ENCODE data around the gene MYMK.

Gene MYMK

DNA sequence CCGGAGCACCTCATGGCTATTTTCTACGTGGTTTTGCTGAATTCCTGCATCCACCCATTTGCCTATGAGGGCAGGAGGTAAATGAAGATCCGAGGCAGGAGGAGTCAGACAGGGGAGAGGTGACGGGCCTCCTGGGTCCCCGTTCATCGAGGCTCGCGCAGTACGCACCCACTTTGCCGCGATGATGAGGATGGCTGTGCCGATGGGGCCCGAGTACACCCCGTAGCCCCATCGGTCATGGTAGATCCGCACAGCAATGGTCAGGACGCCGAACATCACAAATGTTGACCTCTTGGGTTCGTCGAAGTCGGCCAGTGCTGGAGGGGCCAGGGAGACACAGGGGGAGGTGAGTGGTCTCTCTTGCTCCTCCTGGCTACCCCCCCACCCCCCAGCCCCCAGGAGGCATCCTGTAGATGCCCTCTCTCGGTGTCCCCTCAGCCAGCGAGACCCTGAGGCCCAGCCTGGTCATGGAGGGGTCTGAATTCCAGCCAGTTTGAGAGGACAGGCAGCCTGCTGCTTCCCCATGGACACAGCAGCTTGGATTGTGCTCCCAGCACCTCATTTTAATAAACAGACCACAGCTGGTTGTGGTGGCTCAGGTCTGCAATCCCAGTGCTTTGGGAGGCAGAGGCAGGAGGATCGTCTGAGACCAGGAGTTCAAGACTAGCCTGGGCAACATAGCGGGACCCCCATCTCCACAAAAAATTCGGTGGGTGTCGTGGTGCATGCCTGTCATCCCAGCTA lies 5.9 kb downstream of the MYMK start:
- DNase-seq (ENCODE audit: low read depth in 2 of 2), result no peak

DNA sequence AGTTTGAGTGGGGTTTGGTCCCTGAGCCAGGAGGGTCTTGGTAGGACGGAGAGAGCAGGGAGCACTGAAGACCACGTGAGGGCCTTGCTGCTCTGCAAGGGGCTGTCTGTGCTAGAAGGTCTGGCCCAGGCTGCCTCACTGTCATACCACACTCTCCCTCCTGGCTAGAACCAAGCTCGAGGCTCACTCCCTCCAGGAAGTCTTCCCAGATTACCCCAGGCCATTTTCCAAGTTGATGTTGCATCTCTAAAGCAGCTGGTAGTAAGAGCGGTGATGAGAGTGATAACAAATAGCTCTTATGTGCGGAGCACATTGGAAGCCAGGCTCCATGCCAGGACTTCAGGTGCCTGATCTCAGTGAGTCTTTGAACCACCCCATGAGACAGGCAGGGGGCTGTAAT lies 6.6 kb downstream of the MYMK start:
- no peak for DNase-seq (ENCODE audit: low read depth in 2 of 2)

DNA sequence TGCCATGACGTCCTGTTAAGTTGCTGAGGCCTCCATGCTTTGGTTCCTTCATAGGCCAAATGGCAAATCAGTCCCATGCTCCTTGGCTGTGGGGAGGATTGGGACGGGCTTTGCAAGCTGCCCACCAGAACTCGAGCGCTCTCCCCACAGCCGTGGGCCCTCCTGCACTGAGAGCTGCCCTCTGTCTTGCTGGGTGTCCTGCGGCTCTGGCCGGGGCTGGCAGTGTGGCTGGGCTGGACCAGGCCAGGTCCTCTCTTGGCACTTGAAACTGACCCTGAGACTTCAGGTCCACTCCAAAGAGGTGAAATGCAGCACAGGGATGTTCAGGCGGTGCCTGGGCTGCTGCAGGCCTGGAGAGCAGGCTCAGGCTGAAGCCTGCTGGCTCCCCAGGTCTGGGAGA lies 7.0 kb downstream of the MYMK start:
- DNase-seq (ENCODE audit: low read depth in 2 of 2), result no peak

DNA sequence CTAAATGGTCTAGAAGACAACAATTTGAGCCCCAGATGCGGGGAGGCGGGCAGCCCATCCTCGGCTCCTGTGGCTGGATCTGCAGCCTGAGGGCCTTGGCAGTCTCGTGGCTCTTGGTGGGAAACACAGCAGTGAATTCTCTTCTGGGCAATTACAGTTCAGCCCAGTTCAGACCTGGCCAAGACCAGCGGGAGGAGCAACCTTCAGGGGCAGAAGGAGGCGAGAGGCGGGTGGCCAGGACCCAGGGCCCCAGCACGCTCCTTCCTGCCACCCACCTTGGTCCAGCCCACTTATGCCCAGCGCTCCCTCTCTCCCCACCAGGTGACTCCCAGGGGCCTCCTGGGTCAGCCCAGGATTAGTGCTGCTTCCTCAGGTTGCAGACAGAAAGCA lies 7.8 kb downstream of the MYMK start:
- no peak for DNase-seq (ENCODE audit: low read depth in 2 of 2)

DNA sequence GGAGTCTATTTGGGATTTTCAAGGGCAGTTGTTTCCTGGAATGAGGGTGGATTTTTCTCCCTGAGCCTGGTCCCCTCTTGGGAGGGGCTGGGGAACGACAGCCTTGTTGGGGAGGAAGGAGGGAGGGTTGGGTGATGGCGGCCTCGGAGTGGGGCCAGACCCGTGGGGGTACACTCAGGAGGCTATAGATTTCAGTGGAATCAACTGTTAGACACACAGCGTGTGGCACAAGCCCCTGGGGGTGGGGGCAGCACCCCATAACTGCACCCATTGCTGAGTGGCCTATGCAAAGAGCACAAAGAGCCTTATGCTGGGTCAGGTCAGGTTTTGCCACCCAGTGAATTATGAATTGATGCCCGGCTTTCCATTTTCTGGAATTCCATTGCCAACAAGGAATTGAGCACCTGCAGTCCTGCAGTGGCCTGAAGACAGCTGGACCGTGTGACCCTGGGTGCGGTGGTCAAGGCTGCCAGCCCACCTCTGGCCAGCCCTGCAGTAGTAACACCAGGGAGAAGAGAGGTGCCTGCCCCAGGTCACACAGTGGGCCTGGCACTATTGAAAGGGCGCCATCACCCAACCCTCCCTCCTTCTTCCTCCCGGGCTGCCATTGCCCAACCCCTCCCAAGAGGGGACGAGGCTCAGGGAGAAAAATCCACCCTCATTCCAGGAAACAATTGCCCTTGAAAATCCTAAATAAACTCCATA lies 8.4 kb downstream of the MYMK start:
- no peak for DNase-seq (ENCODE audit: low read depth in 2 of 2)

DNA sequence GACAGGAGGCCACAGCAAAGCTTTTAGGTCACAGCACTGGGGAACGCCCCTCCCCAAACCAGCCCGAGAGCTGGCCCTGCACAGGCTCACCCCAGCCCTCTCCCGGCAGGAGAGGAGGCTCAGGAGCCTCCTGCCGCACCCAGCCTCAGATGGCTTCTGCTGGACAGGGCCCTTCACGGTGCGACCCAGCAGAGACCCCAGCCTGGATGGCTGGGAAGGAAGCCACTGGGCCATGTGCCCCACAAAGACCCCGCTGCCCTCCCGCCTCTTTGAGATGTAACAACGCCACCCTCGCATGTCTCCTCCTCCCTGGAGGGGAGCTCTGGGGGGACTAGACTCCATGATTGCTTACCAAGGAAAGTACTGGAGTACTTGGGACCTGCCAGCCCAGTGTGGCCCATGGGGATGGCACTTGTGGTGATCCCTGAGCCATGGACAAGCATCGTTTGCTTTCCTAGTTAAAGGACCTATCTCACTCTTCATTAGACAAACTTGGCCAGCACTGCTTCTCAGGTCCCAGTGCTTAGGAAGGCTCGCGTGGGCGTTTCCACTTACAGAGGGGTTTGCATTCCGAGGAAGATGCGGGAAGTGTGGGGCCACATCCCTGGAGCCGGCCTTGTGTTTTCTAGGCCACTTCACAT lies 9.0 kb downstream of the MYMK start:
- no peak for DNase-seq (ENCODE audit: low read depth in 2 of 2)

DNA sequence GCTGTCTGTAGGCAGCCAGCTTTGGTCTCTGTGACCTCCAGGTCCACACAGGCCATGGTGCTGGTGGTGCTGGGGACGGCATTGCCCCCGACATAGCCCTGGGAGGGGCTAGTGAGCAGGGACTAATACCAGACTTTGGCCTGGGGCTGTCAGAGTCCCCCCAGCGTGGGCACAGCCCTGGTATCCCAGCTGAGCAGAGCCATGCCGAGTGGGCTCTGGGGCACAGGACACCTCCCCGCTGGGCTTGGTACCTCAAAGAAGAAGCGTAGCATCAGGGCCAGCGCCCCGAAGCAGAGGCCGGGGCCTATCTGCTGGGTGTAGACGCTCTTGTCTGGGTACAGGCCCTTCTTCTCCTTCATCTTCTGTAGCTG lies 9.5 kb downstream of the MYMK start:
- no peak for DNase-seq (ENCODE audit: low read depth in 2 of 2)

DNA sequence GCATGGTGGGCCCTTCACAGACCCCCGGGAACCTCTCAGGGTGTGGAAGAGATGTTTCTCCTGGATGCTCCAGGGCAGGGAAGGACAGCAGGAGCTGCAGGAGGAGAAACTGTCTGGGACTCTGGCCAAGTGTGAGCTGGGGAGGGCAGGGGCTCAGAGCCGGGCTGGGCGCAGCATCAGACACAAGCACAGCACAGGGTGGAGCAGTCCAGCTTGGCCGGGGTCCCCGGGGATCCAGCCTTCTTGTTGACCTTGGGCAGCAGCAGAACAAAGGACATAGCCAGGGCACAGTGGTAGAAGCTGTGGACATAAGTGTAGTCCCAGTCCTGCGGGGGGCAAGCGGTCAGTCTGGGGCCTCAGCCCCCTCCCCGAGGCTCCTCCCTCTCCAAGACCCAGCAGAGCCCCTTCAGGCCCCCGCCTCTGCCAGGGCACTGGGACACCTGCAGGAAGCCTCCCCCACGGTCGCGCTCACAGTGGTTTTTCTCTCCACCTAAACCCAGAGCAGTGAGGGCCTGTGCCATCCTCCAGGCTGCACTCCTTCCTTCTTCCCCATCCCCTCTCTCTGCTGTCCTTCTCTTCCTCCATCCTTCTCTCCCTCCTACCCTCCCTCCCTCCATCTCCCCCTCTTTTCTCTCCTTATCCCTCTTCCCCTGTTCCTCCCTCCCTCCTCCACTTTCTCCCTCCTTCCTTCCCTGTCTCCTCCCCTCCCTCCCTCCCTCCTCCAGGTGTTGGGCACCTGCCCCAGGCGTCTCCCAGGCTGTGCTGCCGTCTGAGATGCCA lies 10.1 kb downstream of the MYMK start:
- DNase-seq (ENCODE audit: low read depth in 2 of 2), result no peak

DNA sequence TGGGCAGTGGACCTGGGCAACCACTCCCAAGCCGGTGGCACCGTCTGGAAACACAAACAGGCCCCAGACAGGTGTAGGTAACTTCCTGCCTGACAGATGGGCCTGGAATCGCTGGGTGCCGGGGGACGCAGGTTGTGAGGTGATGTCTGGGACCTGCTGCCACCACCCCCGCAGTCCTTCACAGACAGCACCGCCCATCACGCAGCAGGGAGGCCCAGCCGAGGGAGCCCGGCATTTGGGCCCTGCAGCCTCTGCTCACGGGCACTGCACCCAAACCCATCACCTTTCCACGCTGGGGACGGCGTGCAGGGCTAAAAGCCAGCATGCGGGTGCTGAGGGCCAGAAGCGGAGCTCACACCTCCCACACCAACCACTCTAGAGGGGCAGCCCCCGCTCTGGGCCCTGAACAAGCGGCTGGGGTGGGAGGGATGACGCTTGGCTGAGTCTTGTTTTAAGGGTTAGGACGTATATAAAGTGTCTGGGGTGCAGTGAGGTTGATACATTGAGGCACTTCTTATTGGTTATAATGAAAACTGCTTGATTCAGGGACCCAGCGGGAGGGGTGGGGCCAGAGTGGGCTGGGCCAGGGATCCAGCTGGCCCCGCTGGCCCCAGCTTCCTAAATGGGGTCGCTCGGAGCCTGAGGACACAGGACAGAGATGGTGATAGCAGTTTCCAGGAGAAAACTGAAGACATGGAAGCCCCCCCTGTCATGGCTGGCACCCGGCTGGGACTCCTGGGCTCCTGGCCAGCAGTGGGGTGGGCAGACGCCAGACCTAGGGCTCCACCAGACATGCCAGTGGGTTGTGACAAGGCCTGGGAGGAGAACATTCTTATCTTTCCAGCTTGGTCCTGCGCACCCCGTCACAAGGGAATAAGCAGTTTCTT lies 11.3 kb downstream of the MYMK start:
- no peak for DNase-seq (ENCODE audit: low read depth in 2 of 2)

DNA sequence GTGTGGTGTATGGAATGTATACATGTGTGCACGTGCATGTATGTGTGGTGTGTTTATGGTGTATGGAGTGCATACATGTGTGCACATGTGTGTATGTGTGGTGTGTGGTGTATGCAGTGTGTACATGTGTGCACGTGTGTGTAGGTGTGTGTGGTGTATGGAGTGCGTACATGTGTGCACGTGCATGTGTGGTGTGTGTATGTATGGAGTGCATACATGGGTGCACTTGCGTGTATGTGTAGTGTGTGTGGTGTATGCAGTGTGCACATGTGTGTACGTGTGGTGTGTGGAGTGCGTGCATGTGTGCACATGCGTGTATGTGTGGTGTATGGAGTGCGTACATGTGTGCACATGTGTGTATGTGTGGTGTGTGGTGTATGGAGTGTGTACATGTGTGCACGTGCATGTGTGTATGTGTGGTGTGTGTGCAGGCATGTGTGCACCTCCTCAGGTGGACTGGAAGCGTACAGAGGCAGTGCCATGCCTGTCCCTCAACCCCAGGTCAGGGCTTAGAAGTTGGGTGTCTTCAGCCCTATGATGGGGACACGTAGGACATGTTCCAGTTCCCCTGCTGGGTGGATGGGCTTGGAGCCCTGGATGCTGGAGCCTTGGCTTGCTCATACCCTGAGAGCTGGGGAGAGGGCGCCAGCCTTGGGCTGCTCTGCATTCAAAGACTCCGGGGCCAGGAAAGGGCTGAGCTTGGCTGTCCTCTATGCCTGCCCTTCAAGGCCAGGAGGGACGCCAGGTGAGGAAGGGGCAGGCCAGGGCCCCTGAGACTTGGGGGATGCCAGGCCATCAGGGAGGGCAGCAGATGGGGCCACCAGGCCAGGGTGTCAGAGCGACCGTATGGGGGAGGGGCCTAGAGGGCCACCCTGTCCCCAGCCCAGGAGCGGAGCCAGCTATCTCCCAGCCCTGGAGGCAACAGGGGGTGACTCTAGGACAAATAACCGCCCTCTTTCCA lies 12.2 kb downstream of the MYMK start:
- no peak for DNase-seq (ENCODE audit: low read depth in 2 of 2)

DNA sequence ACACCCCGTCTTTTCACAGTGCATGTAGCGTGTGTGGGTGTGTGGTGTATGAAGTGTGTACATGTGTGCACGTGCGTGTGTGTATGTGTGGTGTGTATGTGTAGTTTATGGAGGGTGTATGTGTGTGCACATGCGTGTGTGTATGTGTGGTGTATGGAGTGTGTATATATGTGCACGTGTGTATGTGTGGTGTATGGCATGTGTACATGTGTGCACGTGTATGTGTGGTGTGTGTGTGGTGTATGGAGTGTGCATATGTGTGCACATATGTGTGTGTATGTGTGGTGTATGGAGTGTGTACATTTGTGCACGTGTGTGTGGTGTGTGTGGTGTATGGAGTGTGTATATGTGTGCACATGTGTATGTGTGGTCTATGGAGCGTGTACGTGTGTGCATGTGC lies 13.2 kb downstream of the MYMK start:
- DNase-seq (ENCODE audit: low read depth in 2 of 2), result no peak

DNA sequence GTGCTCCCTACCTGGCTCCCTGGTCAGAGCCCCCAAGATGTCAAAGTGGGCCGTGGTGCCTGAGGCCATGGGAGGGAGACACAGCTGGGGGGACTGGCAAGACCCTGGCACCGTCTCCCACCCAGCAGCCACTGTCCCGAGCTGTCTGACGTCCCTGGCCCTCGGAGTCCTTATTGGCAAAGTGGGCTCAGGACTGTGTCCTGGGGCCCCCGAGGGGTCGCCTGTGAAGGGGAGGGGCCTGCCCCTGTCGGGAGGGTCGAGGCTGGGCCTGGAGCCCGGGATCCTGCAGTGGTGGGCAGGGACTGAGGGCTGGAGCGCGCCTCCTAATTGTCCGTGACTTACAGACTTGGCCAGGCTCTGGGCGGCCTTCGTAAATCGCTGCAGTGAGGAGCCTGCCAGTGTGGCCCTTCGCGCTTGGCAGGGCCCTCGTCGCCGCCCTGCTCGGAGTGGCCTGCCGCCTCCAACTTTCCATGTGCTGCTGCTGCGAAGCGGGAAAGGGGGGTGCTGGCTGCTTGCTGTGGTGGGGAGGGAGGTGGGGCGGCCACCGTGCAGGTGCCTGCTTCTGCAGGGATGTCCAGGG lies 13.7 kb downstream of the MYMK start:
- no peak for DNase-seq (ENCODE audit: low read depth in 2 of 2)

DNA sequence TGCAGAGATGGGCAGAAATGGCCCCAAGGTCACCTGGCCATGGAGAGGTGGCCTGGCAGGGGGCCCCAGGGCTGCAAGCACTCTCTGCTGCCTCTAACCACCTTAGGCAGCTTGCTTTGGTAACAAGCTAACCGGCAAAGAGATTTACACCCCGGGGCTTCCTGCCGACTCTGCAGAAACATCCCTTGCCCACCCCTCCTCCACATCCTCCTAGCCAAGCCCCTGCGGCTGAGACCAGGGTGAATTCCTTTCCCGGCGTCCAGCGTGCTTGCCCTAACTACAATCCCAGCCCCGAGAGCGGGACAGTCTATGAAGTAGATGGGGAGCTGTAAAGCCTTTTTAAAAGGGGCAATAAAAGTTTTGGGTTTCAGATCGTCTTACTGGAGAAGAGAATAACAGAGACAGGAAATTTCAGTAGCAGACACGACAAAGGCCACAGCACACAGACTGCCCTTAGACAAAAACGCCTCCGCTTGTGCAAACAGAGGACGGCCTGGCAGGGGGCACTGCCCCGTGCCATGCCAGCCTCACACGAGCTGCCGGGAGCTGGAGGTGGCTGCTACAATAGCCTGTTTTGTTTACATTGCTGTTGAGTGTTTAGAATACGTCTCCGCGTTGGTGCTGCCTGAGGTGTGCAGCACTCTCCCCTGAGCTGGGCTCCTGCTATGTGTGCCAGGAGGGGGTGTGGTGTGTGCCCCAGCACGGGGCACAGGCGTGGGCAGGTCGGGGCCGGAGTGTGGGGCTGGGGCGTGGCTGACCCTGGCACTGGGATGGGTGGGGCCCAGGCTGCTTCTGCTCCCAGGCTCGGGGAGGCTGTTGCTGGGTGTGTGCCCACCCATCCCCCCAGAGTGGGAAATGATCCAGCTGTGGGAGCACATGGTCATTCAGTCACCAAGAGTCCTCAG lies 15.3 kb downstream of the MYMK start:
- no peak for DNase-seq (ENCODE audit: low read depth in 2 of 2)

DNA sequence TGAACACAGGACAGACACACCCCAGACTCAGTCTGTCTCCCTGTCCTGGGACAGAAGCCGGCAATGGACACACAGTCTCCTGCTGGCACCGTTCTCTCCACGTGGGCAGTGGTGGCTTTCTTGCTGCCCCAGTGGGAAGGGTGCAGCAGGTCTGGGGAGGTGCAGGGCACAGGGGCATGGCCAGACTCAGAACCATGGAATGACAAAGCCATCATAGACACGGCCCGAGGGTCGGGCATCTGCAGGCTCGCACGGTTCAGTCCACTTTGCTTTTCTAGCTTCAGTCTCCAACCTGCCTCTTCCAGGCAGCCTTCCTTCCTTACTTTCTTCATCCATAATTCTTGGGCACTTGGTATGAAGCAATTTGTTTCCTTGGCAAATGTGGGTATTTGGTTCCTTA lies 16.7 kb downstream of the MYMK start:
- no peak for DNase-seq (ENCODE audit: low read depth in 2 of 2)

DNA sequence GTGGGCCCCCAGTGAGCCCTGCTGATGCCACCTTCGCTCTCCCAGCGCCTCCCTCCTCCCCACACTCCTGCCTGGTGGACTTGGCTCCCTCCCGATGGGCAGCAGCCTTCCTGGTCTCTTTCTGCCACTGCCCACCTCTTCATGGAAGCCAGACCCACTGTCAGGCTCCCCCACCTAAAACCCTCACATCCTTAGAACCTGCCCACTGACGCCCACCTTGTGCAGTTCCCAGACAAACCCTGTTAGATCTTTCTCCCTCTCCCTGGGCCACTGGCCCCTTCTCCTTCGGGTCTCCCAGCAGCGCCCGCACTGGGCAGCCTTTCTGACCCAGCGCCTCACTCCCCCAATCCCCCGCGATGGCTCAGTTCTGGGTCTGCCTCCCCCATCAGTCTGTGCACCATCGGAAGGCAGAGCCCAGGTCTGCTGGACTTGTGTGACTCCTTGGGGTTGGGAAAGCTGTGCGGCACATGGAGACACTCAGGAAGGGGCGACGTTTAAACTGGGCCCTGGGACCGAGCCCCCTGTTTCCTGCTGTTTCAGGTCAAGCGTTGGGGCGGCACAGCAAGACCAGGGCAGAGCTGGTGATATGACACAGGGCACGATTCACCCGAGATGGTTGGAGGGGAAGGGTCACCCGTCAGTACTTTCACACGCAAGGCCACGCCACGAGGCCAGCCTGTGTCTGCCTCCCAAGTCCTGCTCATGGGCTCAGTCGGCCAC lies 17.4 kb downstream of the MYMK start:
- no peak for DNase-seq (ENCODE audit: low read depth in 2 of 2)

DNA sequence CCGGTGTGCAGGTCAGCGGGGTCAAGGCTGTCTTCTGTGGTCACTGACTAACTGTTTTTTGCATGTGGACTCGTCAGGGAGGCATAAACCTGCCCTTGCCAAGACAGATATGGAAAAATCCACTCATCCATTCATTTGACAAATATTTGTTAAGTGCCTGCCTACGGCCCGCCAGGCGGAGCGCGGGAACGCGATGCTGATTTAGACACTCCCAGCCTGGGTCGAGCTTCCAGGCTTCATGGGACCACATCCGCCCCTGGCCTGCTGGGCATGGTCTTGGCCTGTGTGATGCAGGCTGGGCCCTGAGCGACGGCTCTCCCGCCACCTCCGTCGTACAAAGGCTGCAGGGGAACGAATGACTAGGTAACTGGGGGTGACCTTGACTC lies 18.1 kb downstream of the MYMK start:
- DNase-seq (ENCODE audit: low read depth in 2 of 2), result no peak

DNA sequence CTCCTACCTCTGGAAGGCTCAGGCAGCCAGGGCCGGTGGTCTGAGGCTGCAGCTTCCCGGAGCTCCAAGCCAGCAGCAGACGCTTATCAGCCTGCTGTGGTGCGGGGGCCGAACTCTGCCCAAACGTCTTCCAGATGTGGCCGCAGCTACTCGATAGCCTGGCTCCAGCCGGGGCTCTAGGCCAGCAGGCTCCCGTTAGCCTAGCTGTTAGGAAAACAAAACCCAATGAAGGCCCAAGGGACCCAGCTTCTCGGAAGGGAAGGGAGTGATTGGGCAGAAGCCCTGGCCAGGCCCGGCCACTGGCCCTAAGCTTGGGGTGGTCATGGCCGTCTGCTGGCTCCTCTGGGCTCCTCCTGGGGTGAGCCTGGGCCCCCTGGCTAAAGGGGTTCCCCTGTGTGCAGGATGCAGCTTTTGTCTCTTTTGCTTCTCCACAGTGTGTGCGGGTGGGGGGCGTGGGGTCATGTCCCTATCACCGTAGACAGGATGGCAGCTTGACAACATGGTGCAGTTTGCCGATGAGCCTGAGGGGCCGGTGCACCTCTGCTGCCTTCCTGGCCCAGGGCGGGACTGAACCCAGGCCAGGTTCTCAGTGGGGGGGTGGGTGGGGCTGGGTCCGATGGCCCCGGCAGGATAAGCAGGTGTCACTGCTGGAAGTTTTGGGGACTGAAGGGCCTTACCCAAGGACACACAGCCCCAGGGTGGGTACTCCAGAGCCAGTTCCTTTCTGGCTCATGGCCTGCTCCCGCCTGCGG lies 18.7 kb downstream of the MYMK start:
- no peak for DNase-seq (ENCODE audit: low read depth in 2 of 2)
